ENCODE results near the gene GALNT18. TPM values are rescaled to one million over a fixed set of nuclear protein-coding genes. Genes with fewer than 3 reads are reported as not detected.

GALNT18 gene
- total RNA-seq, 4 donors from 2014 or later, result 3.5 to 31.4 (median 11.1) TPM

- no peaks in the 10 kb centered on the region for H3K36me3 ChIP-seq
- H3K9me3 ChIP-seq, result no peaks in the 10 kb centered on the region
- no peaks in the 10 kb centered on the region for H3K27me3 ChIP-seq
- no peak for TF ChIP-seq CTCF (IDR thresholded peaks at IDR 0.05)
- TF ChIP-seq POLR2A (IDR thresholded peaks at IDR 0.05), result no peak
- no peak for DNase-seq
- H3K4me3 ChIP-seq, result no peak overlapping the region
- H3K4me1 ChIP-seq, result peaks cover 0 to 10% (median 0%) of the 10 kb centered on the region in 4 donors
- no peak overlapping the region for H3K27ac ChIP-seq
Measured at GRCh38 chr11:11535611-11536010, 86.2 kb downstream of the GALNT18 start.

DNA sequence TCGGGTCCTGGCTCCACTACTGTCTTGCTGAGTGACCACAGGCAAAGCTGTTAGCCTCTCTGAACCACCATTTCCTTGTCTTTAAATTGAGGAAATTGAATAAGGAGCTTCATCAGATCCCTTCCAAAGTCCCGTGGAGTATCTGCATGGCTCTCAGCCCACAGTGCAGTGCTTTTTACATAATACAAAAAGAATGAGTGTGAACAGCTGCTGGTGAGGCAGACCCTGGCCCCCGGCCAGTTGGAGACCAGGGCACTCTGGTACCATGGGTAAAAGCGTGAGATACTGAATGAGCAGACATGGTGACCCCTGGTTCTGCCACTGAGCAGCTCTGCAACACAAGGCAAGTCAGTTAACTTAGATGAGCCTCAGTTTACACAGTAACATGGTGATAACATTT, 86.8 kb downstream of the GALNT18 start:
- H3K36me3 ChIP-seq, result no peaks in the 10 kb centered on the region
- DNase-seq, result no peak
- no peaks in the 10 kb centered on the region for H3K9me3 ChIP-seq
- H3K27ac ChIP-seq, result no peak overlapping the region
- H3K27me3 ChIP-seq, result no peaks in the 10 kb centered on the region
- H3K4me3 ChIP-seq, result no peak overlapping the region
- TF ChIP-seq POLR2A (IDR thresholded peaks at IDR 0.05), result no peak
- TF ChIP-seq CTCF (IDR thresholded peaks at IDR 0.05), result no peak
- H3K4me1 ChIP-seq, result peaks cover 0 to 10% (median 0%) of the 10 kb centered on the region in 4 donors

GRCh38 chr11:11533751-11534150, 88.1 kb downstream of the GALNT18 start:
- no peaks in the 10 kb centered on the region for H3K9me3 ChIP-seq
- peaks cover 0 to 10% (median 0%) of the 10 kb centered on the region in 4 donors for H3K4me1 ChIP-seq
- no peak overlapping the region for H3K27ac ChIP-seq
- H3K4me3 ChIP-seq, result no peak overlapping the region
- DNase-seq, result no peak
- TF ChIP-seq POLR2A (IDR thresholded peaks at IDR 0.05) (no peak), CTCF (IDR thresholded peaks at IDR 0.05) (no peak)
- no peaks in the 10 kb centered on the region for H3K27me3 ChIP-seq
- H3K36me3 ChIP-seq, result no peaks in the 10 kb centered on the region

DNA sequence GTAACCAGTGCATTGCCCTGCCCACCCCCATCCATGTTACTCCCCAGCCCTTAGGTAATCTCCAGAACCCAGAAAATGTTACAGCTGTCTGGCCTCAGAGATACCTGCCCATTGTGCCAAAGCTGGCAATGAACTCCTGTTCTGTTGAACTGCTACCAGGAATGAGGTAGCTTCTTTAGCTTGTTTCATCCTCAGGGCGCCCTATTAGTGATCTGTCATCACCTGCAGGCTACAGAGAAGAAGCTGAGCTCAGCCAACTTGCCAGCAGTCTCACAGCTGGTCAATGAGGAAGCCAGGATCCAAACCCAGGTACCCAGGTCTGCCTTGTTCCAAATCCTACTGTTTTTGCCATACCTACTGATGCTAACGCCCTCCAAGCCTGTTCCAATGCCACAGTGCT, 88.7 kb downstream of the GALNT18 start:
- Histone ChIP-seq H3K36me3 (no peaks in the 10 kb centered on the region), H3K9me3 (no peaks in the 10 kb centered on the region), H3K4me1 (peaks cover 0 to 3% (median 0%) of the 10 kb centered on the region in 4 donors), H3K27ac (no peak overlapping the region), H3K4me3 (no peak overlapping the region), H3K27me3 (no peaks in the 10 kb centered on the region)
- TF ChIP-seq POLR2A (IDR thresholded peaks at IDR 0.05), result no peak
- TF ChIP-seq CTCF (IDR thresholded peaks at IDR 0.05), result no peak
- DNase-seq, result no peak

DNA sequence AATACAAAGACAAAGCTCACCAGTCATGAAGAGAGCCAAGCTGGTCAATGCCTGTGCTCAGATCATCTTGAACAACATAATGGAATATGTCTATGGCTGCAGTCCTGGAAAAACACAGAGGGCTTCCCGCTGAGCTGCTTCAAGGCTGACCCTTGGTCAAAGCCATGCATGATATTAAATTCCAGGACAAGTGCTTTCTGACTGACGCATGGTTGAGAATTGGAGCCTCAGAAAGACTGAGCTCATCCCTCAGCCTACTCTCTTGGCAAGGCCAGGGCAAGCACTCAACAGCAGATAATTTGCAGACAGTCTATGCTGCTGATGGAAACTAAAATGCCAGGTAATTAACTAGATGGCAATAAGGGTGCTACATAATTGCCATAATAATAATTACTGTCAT, 89.2 kb downstream of the GALNT18 start:
- Histone ChIP-seq H3K4me3 (no peak overlapping the region), H3K36me3 (no peaks in the 10 kb centered on the region), H3K27ac (no peak overlapping the region), H3K4me1 (no peaks in the 10 kb centered on the region), H3K9me3 (no peaks in the 10 kb centered on the region), H3K27me3 (no peaks in the 10 kb centered on the region)
- TF ChIP-seq POLR2A (IDR thresholded peaks at IDR 0.05), result no peak
- no peak for DNase-seq

DNA sequence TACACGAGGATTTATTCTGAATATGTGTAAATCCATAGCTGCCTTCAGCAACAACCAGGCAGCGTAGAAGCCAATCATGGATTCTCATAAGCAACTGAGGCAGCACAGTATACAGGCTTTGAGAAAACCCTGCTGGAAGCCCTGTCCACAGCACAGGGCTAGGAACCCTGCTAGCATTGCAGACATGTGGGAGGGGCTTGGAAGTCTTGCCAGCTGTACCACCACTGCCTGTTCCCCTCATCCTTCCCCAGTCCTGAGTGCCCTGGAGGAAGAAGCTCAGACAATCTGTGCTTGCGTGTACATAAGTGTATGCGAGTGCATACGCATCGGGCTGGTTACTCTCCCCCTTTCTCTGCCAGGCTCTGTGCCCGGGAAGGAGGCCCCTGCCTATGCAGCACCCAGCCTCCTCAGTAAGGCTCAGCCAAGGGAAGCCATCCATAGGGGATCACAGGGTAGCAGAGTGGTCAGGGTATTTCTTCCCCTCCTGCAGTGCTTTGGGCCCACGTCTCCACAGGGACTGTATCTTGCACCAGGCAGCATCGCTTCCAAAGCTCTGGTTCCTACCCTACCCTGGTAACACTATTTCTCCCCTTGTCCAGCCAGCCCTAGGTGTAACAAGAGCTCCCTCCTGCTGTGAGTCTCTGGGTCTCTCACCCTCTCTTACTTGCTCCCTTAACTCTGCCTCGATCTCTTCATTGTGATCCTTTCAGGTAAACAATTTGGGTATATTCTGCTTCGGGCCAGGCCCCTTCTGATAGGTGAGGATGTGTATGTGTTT, 90.5 kb downstream of the GALNT18 start:
- no peak for TF ChIP-seq CTCF (IDR thresholded peaks at IDR 0.05)
- TF ChIP-seq POLR2A (IDR thresholded peaks at IDR 0.05), result no peak
- no peak overlapping the region for H3K27ac ChIP-seq
- no peak for DNase-seq
- no peaks in the 10 kb centered on the region for H3K9me3 ChIP-seq
- H3K36me3 ChIP-seq, result no peaks in the 10 kb centered on the region
- no peaks in the 10 kb centered on the region for H3K4me1 ChIP-seq
- H3K27me3 ChIP-seq, result no peaks in the 10 kb centered on the region
- no peak overlapping the region for H3K4me3 ChIP-seq
